ENCODE measurements around the gene RNF5. TPM values are rescaled to one million over a fixed set of nuclear protein-coding genes. Genes with fewer than 3 reads are reported as not detected.
A peak's percentile ranks its signal among the peaks of the same experiment; 100 is the strongest.
"Not testable (repeated sequence)": the region's sequence is repeated elsewhere in the genome, so short reads cannot be mapped to it uniquely, and the experiment has no call there.

Gene RNF5, protein sequence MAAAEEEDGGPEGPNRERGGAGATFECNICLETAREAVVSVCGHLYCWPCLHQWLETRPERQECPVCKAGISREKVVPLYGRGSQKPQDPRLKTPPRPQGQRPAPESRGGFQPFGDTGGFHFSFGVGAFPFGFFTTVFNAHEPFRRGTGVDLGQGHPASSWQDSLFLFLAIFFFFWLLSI
- 80.8 TPM for polyA plus RNA-seq (2012; ENCODE audit: missing spikeins)

DNA sequence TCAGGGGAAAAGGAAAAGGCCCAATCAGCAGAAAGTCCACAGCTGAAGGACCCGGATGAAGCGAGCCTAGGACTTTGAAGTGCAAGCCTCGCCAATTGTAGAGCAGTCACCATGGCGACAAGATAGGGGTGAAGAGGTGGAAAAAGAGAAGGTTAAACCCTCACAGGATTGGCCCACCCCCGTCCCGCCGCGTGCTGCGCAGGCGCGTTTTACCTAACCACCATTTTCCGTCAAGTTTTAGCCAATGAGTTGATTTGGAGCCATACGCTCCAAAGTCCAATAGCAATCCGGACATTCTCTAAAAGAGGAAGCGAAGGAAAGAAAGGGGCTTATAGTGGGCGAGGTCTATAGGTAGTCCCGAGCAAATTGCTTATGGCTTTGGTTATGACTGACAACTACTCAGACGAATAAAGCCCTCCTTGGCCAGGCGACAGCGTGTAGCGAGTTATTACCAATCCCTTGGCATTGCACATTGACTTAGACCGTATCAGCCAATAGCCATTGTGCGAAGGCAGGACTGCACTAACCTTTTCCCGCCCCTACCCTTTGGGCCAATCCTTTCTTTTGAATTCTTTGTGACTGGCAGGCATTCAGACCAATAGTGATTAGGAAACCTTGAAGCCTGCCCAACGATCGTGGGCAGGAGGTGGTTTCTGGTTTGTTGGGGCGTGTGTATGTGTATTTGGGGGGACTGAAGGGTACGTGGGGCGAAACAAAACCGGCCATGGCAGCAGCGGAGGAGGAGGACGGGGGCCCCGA lies at the start of gene RNF5:
Gene RNF5, plus strand, starts transcription at position 618 of the 759 bp plus-strand sequence. Its CDS starts 107 bp downstream, at position 725.
- FAIRE-seq (peak; percentile 98), DNase-seq (ENCODE audit: insufficient read length) (peak; percentile 94)
- TF ChIP-seq POLR2A (IDR thresholded peaks at IDR 0.05; ENCODE audit: low read depth, low read length) (no peak), POLR2AphosphoS5 (IDR thresholded peaks at IDR 0.05; ENCODE audit: low read depth, low read length) (no peak; the same call in none of the 2 replicates), TAF1 (IDR thresholded peaks at IDR 0.05; ENCODE audit: borderline replicate concordance, low read depth, low read length) (no peak)

DNA sequence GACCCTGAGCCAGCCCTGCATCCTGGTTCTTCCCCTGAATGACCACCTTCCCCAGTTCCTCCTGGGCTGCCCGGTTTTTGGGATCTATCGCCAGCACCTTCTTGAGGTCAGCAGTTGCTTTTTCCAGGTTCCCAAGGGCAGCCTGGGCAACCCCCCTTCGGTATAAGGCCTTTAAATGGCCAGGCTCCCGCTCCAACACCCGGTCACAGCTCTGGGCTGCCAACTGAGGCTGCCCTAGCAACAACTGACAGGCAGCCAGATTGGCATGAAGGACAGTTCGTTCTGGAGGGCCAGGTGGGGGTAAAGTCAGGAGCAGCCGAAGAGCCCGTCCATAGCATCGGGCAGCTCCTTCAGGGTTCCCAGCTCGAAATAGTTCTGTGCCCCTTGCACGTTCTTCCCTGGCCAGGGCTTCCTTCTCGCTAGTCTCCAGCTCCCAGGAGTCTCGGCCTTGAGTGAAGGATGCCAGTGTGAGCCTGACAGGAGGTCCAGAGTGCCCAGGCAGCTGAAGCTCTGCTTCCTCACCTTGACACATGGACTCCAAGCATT lies 49.4 kb upstream of the RNF5 start:
- TF ChIP-seq POLR2A (IDR thresholded peaks at IDR 0.05; ENCODE audit: low read depth, low read length) (no peak), POLR2AphosphoS5 (IDR thresholded peaks at IDR 0.05; ENCODE audit: low read depth, low read length) (no peak), TAF1 (IDR thresholded peaks at IDR 0.05; ENCODE audit: borderline replicate concordance, low read depth, low read length) (no peak)
- no peak for FAIRE-seq
- DNase-seq (ENCODE audit: insufficient read length), result no peak

DNA sequence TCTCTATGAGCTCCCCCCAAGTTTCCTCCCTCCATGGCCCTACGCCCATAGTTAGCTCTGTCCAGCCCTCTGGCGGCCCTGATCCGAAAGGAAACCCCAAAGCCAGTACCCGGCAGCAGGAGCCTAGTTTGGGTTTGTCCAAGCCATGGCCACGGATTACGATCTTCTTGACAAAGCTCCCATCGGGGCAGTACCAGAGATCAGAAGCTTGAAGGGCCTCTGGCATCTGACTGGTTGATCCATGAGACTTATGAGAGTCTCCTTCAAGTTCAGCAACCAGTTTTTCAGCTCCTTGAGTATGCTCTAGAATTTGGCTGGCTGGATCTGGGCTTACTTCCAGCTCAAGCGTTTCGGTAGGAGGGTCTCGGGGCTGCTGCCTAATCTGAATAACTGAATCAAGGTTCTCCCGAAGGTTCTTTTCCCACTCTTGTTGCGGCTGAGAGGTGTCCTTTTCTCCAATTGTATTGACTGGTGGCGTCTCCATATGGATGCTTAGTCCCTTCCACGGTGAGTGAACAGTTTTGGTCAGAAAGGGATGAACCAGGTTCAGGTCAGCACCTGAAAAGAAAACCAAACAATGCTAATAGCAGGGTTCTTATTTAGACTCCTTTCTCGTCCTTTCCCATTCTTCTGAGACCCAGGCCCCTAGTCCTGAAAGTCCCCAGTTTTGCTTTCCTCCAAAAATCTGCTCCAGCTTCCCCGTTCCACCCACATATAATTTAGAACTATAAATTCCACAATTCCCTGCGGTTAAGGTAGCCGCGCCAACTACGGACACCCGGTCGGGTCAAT lies 48.7 kb upstream of the RNF5 start:
- DNase-seq (ENCODE audit: insufficient read length) (no peak), FAIRE-seq (no peak)
- TF ChIP-seq TAF1 (IDR thresholded peaks at IDR 0.05; ENCODE audit: borderline replicate concordance, low read depth, low read length), result no peak
- TF ChIP-seq POLR2A (IDR thresholded peaks at IDR 0.05; ENCODE audit: low read depth, low read length), result no peak
- TF ChIP-seq POLR2AphosphoS5 (IDR thresholded peaks at IDR 0.05; ENCODE audit: low read depth, low read length), result no peak

DNA sequence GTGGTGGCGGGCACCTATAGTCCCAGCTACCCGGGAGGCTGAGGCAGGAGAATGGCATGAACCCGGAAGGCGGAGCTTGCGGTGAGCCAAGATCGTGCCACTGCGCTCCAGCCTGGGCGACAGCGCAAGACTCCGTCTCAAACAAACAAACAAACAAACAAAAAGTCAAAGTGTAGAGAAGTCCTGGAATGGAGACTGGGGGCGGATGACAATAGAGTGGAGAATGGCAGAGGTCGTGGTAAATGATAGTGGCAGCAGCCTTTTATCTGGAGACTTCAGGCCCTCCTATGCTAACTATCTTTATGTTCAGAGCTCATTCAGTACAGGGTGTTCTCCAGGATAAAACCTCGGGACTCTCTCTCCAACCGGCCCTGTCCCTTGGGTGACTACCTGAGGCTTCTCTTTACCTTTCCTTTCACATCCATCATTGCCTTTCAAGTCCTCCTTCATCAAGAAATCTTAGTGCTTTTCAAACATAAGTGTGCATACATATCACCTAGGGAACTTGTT lies 46.7 kb upstream of the RNF5 start:
- FAIRE-seq, result no peak

DNA sequence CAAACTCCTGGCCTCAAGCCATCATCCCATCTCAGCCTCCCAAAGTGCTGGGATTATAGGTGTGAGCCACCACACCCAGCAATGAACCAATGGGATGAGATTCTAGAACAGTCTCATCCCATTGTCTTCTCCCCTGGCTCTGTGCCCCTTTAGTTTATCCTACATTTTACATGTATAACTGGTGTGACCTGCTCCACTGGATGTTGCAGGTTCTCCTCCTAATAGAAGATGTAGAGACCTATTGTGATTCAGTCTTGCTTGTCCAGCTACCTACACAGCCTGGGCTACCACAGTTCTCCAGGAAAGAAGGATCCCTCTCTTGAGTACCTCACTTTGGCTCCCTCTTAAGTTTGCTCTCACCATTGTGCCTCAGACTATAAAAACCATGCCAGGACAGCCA lies 46.1 kb upstream of the RNF5 start:
- FAIRE-seq, result no peak
- DNase-seq (ENCODE audit: insufficient read length), result no peak
- TF ChIP-seq POLR2AphosphoS5 (IDR thresholded peaks at IDR 0.05; ENCODE audit: low read depth, low read length) (no peak), POLR2A (IDR thresholded peaks at IDR 0.05; ENCODE audit: low read depth, low read length) (no peak), TAF1 (IDR thresholded peaks at IDR 0.05; ENCODE audit: borderline replicate concordance, low read depth, low read length) (no peak)

More for the DNA sequence above, 46.7 kb upstream of the RNF5 start:
- no peak for TF ChIP-seq POLR2AphosphoS5 (IDR thresholded peaks at IDR 0.05; ENCODE audit: low read depth, low read length)
- no peak for DNase-seq (ENCODE audit: insufficient read length)

DNA sequence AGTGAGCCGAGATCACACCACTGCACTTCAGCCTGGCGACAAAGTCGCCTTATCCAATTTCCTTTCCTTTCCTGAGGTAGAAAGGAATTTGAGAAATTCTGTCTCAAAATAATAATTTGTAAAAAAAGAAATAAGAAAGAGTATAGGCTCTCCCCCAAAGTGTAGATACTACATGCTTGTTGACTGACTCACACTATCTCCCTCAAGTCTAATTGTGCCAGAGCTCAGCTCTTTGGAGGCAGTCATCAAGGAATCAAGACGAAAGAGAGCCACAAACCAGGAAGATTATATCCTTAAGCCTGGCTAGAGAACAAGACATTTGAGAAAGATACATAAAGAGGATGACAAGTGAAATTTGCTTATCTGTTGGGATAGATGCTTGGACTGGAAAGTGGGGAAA lies 44.4 kb upstream of the RNF5 start:
- TF ChIP-seq POLR2A (IDR thresholded peaks at IDR 0.05; ENCODE audit: low read depth, low read length) (no peak), TAF1 (IDR thresholded peaks at IDR 0.05; ENCODE audit: borderline replicate concordance, low read depth, low read length) (no peak), POLR2AphosphoS5 (IDR thresholded peaks at IDR 0.05; ENCODE audit: low read depth, low read length) (no peak)
- FAIRE-seq (no peak), DNase-seq (ENCODE audit: insufficient read length) (no peak)

DNA sequence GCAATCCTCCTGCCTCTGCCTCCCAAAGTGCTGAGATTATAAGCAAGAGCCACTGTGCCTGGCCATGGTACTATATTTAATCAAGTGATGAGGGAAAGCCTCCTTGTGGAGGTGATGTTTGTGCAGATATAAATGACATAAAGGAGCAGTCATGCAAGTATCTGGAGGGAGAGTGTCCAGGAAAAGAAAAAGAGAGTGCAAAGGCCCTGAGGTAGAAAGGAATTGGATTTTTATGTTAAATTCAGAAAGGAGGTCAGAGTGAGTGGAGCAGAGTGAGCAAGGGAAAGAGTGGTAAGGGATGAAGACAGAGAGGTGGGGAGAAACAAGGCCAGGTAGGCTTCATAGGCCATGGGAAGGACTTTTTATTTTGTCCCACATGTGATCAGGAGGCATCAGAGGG lies 40.8 kb upstream of the RNF5 start:
- no peak for FAIRE-seq

DNA sequence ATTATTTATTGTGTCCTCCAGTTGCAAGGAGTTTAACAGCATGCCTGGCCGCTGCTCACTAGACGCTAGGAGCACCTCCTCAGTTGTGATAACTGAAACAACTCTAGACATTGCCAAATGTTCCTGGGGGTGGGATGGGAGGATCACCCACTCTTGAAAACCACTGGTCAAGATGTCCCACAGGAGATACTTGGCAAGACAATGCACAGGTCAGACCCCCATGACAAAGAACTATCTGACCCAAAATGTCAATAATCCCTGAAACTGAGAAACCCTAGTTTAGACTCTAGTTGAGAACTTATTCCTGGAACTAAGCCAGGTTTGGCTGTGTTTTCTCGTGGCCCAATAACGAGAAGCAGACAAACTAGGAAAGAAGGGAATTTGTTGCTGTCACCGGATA lies 38.6 kb upstream of the RNF5 start:
- FAIRE-seq (no peak), DNase-seq (ENCODE audit: insufficient read length) (no peak)
- TF ChIP-seq POLR2AphosphoS5 (IDR thresholded peaks at IDR 0.05; ENCODE audit: low read depth, low read length) (no peak), POLR2A (IDR thresholded peaks at IDR 0.05; ENCODE audit: low read depth, low read length) (no peak), TAF1 (IDR thresholded peaks at IDR 0.05; ENCODE audit: borderline replicate concordance, low read depth, low read length) (no peak)

More for the DNA sequence above, 40.8 kb upstream of the RNF5 start:
- TF ChIP-seq POLR2A (IDR thresholded peaks at IDR 0.05; ENCODE audit: low read depth, low read length), result no peak
- no peak for TF ChIP-seq TAF1 (IDR thresholded peaks at IDR 0.05; ENCODE audit: borderline replicate concordance, low read depth, low read length)
- no peak for TF ChIP-seq POLR2AphosphoS5 (IDR thresholded peaks at IDR 0.05; ENCODE audit: low read depth, low read length)
- DNase-seq (ENCODE audit: insufficient read length), result no peak

DNA sequence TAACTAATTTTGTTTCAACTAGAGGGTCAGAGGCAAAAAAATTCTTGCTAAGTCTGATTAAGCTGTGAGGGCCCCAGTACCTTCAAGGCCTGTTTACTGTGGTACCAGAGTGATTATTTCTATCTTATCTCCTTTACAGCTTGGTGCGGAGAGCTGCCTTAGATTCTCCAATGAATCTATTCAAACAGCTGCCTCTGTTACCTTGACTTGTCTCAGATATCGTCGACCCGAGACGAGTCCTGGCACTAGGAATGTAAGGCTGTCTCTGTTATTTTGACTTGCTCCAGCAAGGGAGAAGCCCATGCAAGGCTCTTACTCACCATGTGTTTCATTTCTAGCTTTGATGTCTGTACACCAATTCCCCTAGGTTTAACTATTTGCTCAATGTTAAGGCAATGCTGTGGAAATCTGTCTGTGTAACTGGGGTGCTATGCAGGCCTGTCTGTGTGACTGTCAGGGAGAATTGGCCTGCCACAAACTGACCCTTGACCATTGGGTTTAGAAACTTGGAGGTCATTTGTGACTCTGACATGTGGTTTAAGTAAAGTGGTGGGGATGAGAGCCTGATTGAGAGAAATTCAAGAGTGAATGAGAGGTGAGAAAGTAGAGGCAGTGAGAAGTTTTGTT lies 37.7 kb upstream of the RNF5 start:
- FAIRE-seq (no peak), DNase-seq (ENCODE audit: insufficient read length) (no peak)
- TF ChIP-seq TAF1 (IDR thresholded peaks at IDR 0.05; ENCODE audit: borderline replicate concordance, low read depth, low read length) (no peak), POLR2AphosphoS5 (IDR thresholded peaks at IDR 0.05; ENCODE audit: low read depth, low read length) (no peak), POLR2A (IDR thresholded peaks at IDR 0.05; ENCODE audit: low read depth, low read length) (no peak)

DNA sequence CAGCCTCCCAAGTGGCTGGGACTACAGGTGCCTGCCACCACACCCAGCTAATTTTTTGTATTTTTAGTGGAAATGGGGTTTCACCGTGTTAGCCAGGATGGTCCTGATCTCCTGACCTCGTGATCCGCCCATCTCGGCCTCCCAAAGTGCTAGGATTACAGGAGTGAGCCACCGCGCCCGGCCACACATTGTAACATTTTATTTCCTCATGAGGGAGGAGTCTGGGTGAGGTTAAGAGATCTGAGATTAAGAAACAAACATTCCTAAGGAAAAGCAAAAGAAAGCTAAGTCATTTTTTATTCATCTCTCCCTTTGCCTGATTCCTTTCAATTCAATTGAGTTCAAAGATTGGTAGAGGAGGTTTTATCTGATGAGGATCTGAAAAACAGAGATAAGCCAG lies 34.0 kb upstream of the RNF5 start:
- not testable (repeated sequence) for DNase-seq (ENCODE audit: insufficient read length); FAIRE-seq

DNA sequence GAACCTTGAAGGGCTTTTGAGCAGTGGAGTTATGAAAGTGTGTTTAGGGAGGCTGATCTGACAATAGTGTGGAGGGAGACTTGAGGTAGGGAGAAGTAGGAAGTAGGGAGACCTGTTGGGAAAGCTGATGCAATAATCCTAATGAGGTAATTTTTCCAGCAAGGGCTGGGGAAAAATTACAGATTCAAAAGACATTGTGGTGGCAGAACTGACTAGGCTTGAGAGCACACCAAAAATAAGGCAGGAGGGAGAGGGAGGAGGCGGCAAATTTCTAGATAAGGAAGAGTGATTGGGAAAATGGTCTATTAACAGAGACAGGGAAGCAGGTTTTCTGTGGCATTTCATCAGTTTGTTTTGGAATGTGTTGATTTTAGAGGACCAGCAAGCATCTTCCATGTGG lies 31.9 kb upstream of the RNF5 start:
- TF ChIP-seq POLR2A (IDR thresholded peaks at IDR 0.05; ENCODE audit: low read depth, low read length) (no peak), TAF1 (IDR thresholded peaks at IDR 0.05; ENCODE audit: borderline replicate concordance, low read depth, low read length) (no peak), POLR2AphosphoS5 (IDR thresholded peaks at IDR 0.05; ENCODE audit: low read depth, low read length) (no peak)
- no peak for DNase-seq (ENCODE audit: insufficient read length)
- FAIRE-seq, result no peak

All from GM12892 (cell line).